Measurements from ENCODE around the gene BTC. TPM values are rescaled to one million over a fixed set of nuclear protein-coding genes. Genes with fewer than 3 reads are reported as not detected.

The BTC gene
- polyA plus RNA-seq, 1 donor from 2014 or later, result not detected

DNA sequence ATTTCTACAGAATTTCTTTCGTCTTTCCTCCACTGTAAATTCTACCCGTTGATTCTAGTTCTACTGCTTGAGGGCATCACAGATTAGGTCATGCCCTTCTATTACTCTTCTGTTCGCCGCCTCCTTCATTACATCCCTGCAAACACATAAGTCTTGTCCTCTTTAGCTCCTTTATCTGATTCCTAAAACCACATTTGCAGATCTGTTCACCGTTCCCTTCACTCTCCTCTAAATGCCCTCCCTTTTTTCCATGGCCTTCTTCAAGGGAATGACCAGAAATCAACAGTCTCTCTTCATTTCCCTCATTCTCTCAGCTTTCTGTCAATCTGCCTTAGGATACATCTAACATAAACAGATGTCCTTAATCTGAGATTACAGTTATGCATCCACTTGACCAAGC is 43.1 kb downstream of the BTC start:
- Histone ChIP-seq H3K27ac (ENCODE audit: low read length) (no peak overlapping the region), H4K20me1 (ENCODE audit: insufficient read depth) (no peaks in the 10 kb centered on the region), H3K9me2 (ENCODE audit: insufficient read depth, low read length) (no peaks in the 10 kb centered on the region), H3K4me3 (ENCODE audit: low read length) (no peak overlapping the region), H3K9ac (ENCODE audit: low read length) (no peak overlapping the region), H3K79me2 (replicated peaks; ENCODE audit: insufficient read depth, low read length) (no peaks in the 10 kb centered on the region), H3K4me2 (ENCODE audit: low read length) (no peak overlapping the region), H3K27me3 (ENCODE audit: insufficient read depth, low read depth, low read length) (no peaks in the 10 kb centered on the region), H3F3A (ENCODE audit: insufficient read depth, low read length, poor library complexity, severe bottlenecking) (no peaks in the 10 kb centered on the region), H3K36me3 (ENCODE audit: insufficient read depth, low read length) (no peaks in the 10 kb centered on the region), H3K9me3 (ENCODE audit: low read length) (no peaks in the 10 kb centered on the region), H2AFZ (ENCODE audit: low read depth, low read length) (no peak overlapping the region)
- TF ChIP-seq POLR2AphosphoS5 (IDR thresholded peaks at IDR 0.05) (no peak), MXI1 (conservative IDR thresholded peaks at IDR 0.05; ENCODE audit: poor library complexity, severe bottlenecking) (no peak), EZH2 (IDR thresholded peaks at IDR 0.05; ENCODE audit: borderline replicate concordance, insufficient read depth, low read length, poor library complexity, severe bottlenecking) (no peak), SMC3 (conservative IDR thresholded peaks at IDR 0.05; ENCODE audit: poor library complexity) (no peak), RAD21 (conservative IDR thresholded peaks at IDR 0.05) (no peak)
- TF ChIP-seq, protein P1, sequence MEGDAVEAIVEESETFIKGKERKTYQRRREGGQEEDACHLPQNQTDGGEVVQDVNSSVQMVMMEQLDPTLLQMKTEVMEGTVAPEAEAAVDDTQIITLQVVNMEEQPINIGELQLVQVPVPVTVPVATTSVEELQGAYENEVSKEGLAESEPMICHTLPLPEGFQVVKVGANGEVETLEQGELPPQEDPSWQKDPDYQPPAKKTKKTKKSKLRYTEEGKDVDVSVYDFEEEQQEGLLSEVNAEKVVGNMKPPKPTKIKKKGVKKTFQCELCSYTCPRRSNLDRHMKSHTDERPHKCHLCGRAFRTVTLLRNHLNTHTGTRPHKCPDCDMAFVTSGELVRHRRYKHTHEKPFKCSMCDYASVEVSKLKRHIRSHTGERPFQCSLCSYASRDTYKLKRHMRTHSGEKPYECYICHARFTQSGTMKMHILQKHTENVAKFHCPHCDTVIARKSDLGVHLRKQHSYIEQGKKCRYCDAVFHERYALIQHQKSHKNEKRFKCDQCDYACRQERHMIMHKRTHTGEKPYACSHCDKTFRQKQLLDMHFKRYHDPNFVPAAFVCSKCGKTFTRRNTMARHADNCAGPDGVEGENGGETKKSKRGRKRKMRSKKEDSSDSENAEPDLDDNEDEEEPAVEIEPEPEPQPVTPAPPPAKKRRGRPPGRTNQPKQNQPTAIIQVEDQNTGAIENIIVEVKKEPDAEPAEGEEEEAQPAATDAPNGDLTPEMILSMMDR (IDR thresholded peaks at IDR 0.05; ENCODE audit: poor library complexity, severe bottlenecking), result no peak
- TF ChIP-seq, protein P2, sequence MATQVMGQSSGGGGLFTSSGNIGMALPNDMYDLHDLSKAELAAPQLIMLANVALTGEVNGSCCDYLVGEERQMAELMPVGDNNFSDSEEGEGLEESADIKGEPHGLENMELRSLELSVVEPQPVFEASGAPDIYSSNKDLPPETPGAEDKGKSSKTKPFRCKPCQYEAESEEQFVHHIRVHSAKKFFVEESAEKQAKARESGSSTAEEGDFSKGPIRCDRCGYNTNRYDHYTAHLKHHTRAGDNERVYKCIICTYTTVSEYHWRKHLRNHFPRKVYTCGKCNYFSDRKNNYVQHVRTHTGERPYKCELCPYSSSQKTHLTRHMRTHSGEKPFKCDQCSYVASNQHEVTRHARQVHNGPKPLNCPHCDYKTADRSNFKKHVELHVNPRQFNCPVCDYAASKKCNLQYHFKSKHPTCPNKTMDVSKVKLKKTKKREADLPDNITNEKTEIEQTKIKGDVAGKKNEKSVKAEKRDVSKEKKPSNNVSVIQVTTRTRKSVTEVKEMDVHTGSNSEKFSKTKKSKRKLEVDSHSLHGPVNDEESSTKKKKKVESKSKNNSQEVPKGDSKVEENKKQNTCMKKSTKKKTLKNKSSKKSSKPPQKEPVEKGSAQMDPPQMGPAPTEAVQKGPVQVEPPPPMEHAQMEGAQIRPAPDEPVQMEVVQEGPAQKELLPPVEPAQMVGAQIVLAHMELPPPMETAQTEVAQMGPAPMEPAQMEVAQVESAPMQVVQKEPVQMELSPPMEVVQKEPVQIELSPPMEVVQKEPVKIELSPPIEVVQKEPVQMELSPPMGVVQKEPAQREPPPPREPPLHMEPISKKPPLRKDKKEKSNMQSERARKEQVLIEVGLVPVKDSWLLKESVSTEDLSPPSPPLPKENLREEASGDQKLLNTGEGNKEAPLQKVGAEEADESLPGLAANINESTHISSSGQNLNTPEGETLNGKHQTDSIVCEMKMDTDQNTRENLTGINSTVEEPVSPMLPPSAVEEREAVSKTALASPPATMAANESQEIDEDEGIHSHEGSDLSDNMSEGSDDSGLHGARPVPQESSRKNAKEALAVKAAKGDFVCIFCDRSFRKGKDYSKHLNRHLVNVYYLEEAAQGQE (IDR thresholded peaks at IDR 0.05; ENCODE audit: borderline replicate concordance), result no peak

DNA sequence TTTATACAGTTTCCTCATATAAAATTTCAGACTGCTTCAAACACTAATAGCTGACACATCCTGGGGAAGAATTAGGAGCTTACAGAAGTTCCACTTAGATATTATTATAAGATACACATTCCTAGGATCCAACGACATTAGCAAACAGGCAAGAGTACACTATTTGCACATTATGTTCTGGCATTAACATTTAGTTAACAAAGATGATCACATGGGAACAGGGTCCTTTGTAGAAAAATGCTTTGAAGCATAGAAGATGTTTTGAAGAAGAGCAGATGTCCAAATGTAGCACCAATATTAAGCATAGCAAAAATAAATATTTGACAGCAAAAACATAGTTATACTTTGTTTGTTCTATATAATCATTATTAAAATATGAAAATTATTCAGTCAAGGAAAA is 52.1 kb downstream of the BTC start:
- Histone ChIP-seq H3K4me2 (ENCODE audit: low read length) (no peak overlapping the region), H3F3A (ENCODE audit: insufficient read depth, low read length, poor library complexity, severe bottlenecking) (no peaks in the 10 kb centered on the region), H3K36me3 (ENCODE audit: insufficient read depth, low read length) (no peaks in the 10 kb centered on the region), H3K4me3 (ENCODE audit: low read length) (no peak overlapping the region), H3K9me2 (ENCODE audit: insufficient read depth, low read length) (no peaks in the 10 kb centered on the region), H2AFZ (ENCODE audit: low read depth, low read length) (no peak overlapping the region), H3K9ac (ENCODE audit: low read length) (no peak overlapping the region), H3K27ac (ENCODE audit: low read length) (no peak overlapping the region), H3K27me3 (ENCODE audit: insufficient read depth, low read depth, low read length) (no peaks in the 10 kb centered on the region), H4K20me1 (ENCODE audit: insufficient read depth) (no peaks in the 10 kb centered on the region), H3K9me3 (ENCODE audit: low read length) (no peaks in the 10 kb centered on the region), H3K79me2 (replicated peaks; ENCODE audit: insufficient read depth, low read length) (no peaks in the 10 kb centered on the region)
- TF ChIP-seq EZH2 (IDR thresholded peaks at IDR 0.05; ENCODE audit: borderline replicate concordance, insufficient read depth, low read length, poor library complexity, severe bottlenecking), result no peak
- no peak for TF ChIP-seq EP300 (conservative IDR thresholded peaks at IDR 0.05; ENCODE audit: poor library complexity, severe bottlenecking)
- no peak for TF ChIP-seq SMC3 (conservative IDR thresholded peaks at IDR 0.05; ENCODE audit: poor library complexity)
- TF ChIP-seq, protein P2 (IDR thresholded peaks at IDR 0.05; ENCODE audit: borderline replicate concordance), result no peak
- TF ChIP-seq, protein P1 (IDR thresholded peaks at IDR 0.05; ENCODE audit: poor library complexity, severe bottlenecking), result no peak
- no peak for TF ChIP-seq MXI1 (conservative IDR thresholded peaks at IDR 0.05; ENCODE audit: poor library complexity, severe bottlenecking)
- TF ChIP-seq POLR2AphosphoS5 (IDR thresholded peaks at IDR 0.05), result no peak
- no peak for TF ChIP-seq TAF1 (IDR thresholded peaks at IDR 0.05; ENCODE audit: low read depth)
- TF ChIP-seq RAD21 (conservative IDR thresholded peaks at IDR 0.05), result no peak

Measured in neural cell (in vitro differentiated cells).